Activated CD4-positive, alpha-beta memory T cell treated with anti-CD3 and anti-CD28 coated beads, Interleukin-2, amount 10 ng/mL, durations not matched to agents 7 days and 5 days (primary cell): ENCODE data around the gene QRFP. TPM values are rescaled to one million over a fixed set of nuclear protein-coding genes. Genes with fewer than 3 reads are reported as not detected.

Source experiments
- CTCF ChIA-PET: fragments of 350-600 bp; sonication (Branson Sonifier 250); formaldehyde crosslinking; loops from one replicate; lab custom pipeline; 2021; ENCODE audit warnings: antibody characterized with exemption, inconsistent platforms; lab: Charles Lee
- POLR2A ChIA-PET: fragments of 350-600 bp; sonication (Branson Sonifier 250); formaldehyde crosslinking; loops from one replicate; lab custom pipeline; 2021; ENCODE audit warnings: antibody characterized with exemption; lab: Charles Lee
- DNase-seq: peaks from one replicate; pipeline ENCODE4 v3.0.0-alpha.2; 2020
- H3K27ac Mint-ChIP-seq: one replicate; pipeline ENCODE4 v1.8.0; 2021; ENCODE audit warnings: mild to moderate bottlenecking, mixed read lengths
- H3K27me3 Mint-ChIP-seq: one replicate; pipeline ENCODE4 v1.8.0; 2021; ENCODE audit warnings: mixed read lengths
- H3K36me3 Mint-ChIP-seq: one replicate; pipeline ENCODE4 v1.8.0; 2021; ENCODE audit warnings: low read depth, mixed read lengths
- H3K4me1 Mint-ChIP-seq: one replicate; pipeline ENCODE4 v1.8.0; 2021; ENCODE audit warnings: mixed read lengths
- H3K4me3 Mint-ChIP-seq: one replicate; pipeline ENCODE4 v1.8.0; 2021; ENCODE audit warnings: mild to moderate bottlenecking, mixed read lengths
- H3K9me3 Mint-ChIP-seq: one replicate; pipeline ENCODE4 v1.8.0; 2021; ENCODE audit warnings: mixed read lengths
- total RNA-seq, 2 experiments: library from RNA; stranded (reverse); gene quantifications; one replicate each; pipeline ENCODE4 v1.2.3, GENCODE V29; 2021

The QRFP gene
- total RNA-seq, 2 experiments from 2014 or later: not detected

DNA sequence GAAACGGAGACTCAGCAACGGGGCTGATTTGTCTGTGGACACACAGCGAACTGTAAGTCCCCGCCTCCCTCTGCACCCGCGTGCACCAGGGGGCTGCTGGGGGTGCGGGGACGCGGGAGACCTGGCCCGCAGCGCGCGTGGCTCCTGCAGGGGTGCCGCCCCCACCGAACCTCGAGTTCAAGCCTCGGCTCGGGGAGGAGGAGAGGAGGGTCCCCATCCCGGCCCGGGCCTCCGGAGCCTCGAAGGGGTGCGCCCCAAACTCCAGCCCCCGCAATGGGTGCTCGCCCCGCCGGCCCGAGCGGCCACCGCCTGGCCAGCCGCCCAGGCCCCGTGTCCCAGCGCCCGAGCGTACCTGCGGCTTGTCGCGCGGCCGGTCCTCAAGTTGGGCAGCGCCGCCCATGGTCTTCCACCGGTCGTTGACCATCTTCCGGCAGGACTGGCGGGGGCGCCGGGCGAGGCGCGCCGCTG, 41.6 kb upstream of the QRFP start:
- H3K36me3 Mint-ChIP-seq: peaks cover 3% of the 10 kb centered on the region
- H3K4me1 Mint-ChIP-seq: peaks cover 12% of the 10 kb centered on the region
- H3K27ac Mint-ChIP-seq: no peak overlapping the region
- no peak for DNase-seq
- peaks cover 52% of the 10 kb centered on the region for H3K27me3 Mint-ChIP-seq
- ChIA-PET CTCF (no interaction called here), POLR2A (no interaction called here)
- no peaks in the 10 kb centered on the region for H3K9me3 Mint-ChIP-seq
- no peak overlapping the region for H3K4me3 Mint-ChIP-seq

GRCh38 chr9:130937146-130938076, 40.8 kb upstream of the QRFP start:
- POLR2A ChIA-PET: no interaction called here
- no peak for DNase-seq
- H3K36me3 Mint-ChIP-seq: peaks cover 3% of the 10 kb centered on the region
- CTCF ChIA-PET: no interaction called here
- peaks cover 12% of the 10 kb centered on the region for H3K4me1 Mint-ChIP-seq
- no peak overlapping the region for H3K27ac Mint-ChIP-seq
- no peaks in the 10 kb centered on the region for H3K9me3 Mint-ChIP-seq
- peak overlapping the region; percentile 17 for H3K4me3 Mint-ChIP-seq
- peaks cover 57% of the 10 kb centered on the region for H3K27me3 Mint-ChIP-seq

DNA sequence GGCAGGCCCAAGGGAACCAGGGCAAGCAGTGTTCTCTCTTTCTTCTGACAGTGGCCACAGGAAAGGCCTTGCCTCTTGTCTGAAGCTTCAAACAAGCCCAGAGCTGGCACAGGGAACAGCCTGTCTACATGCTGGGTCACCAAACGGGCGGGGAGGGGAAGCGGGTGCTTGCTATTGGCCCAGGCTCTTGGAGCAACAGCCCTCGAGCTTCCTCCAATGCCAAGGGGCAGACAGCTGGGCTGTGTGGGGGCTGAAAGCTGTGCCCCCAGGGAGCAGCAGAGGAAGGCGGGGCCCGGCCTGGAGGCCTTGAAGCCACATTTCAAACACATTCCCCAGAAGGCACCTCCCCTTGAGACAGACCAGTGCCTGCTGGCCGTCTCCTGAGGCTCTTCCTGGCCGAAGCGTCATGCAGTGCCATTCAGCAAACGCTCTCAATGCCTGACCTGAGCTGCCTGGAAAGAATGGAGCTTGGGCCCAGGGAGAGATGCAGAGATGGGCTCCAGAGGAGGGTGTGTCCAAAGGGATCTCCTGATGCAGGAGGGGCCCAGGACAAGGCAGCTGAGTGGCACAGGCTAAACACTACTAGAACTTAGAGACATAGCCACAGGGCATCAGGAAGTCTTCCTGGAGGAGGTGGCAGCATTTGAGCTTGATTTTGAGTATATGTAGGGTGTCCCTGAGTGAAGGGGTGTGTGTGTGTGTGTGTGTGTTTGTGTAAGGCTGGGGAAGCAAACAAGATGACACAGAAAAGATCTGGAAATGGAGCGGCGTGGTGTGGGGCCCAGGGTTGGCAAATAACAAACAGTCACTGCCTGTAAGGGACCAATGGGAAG, 39.9 kb upstream of the QRFP start:
- no peak for DNase-seq
- Mint-ChIP-seq H3K4me3 (no peak overlapping the region), H3K27ac (no peak overlapping the region), H3K9me3 (no peaks in the 10 kb centered on the region), H3K27me3 (peaks cover 61% of the 10 kb centered on the region), H3K36me3 (peaks cover 3% of the 10 kb centered on the region), H3K4me1 (peaks cover 12% of the 10 kb centered on the region)
- POLR2A ChIA-PET: no interaction called here
- CTCF ChIA-PET: no interaction called here

DNA sequence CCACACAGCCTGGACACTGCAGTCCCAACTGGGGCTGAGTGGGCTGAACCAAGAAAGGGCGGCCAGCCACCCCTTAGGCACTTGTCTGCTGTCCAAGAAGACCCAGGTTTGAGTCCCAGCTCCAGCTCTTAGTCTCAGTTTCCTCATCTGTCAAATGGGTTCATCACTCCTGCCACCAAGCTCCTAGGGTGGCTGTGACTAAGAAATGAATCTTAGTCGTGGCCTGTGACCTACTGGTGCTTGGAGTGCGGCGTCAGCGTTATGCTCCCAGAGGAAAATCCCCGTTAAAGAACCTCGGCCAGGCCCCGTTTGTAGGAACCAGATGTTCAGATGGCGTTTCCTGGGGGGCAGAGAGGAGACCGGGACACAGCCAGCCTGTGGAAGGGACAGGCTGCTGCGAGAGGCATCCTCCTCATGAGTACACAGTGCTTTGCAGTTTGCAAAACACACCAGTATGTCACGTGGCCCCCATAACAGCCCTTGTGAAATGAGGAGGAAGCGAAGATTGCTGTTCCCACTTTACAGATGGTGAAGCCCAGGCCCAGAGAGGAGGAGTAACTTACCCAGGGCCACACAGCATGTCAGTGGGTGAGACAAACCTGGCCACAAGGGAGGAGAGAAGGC, 39.1 kb upstream of the QRFP start:
- DNase-seq: no peak
- POLR2A ChIA-PET: no interaction called here
- peaks cover 3% of the 10 kb centered on the region for H3K36me3 Mint-ChIP-seq
- H3K27ac Mint-ChIP-seq: no peak overlapping the region
- H3K9me3 Mint-ChIP-seq: no peaks in the 10 kb centered on the region
- CTCF ChIA-PET: no interaction called here
- peaks cover 55% of the 10 kb centered on the region for H3K27me3 Mint-ChIP-seq
- peaks cover 9% of the 10 kb centered on the region for H3K4me1 Mint-ChIP-seq
- no peak overlapping the region for H3K4me3 Mint-ChIP-seq

- no peak overlapping the region for H3K27ac Mint-ChIP-seq
- H3K27me3 Mint-ChIP-seq: peaks cover 48% of the 10 kb centered on the region
- ChIA-PET POLR2A (no interaction called here), CTCF (no interaction called here)
- H3K4me3 Mint-ChIP-seq: no peak overlapping the region
- H3K36me3 Mint-ChIP-seq: peaks cover 3% of the 10 kb centered on the region
- H3K9me3 Mint-ChIP-seq: no peaks in the 10 kb centered on the region
- peaks cover 5% of the 10 kb centered on the region for H3K4me1 Mint-ChIP-seq
- DNase-seq: no peak
These were observed 38.4 kb upstream of the QRFP start for GRCh38 chr9:130934702-130935647.

DNA sequence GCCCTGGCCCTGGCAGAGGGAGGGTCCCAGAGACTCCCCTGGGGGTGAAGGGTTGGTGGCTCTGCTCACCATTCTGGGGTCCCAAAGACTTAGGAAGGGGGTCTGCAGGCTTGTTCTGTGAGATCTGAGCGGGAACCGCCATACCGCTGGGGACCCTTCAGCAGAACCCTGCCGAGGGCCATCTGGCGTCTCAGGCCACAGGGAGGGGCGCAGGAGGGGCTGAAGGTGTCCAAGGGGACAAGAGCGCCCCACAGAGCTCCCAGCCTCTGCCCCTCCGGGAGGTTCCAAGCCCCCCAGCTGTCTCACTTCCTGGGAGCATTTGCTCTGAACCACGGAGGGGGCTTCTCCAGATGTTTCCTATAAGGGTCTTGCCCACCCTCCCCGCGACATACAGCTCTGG, 37.6 kb upstream of the QRFP start:
- H3K27me3 Mint-ChIP-seq: peaks cover 47% of the 10 kb centered on the region
- ChIA-PET POLR2A (no interaction called here), CTCF (no interaction called here)
- H3K36me3 Mint-ChIP-seq: peaks cover 3% of the 10 kb centered on the region
- no peaks in the 10 kb centered on the region for H3K9me3 Mint-ChIP-seq
- no peak overlapping the region for H3K27ac Mint-ChIP-seq
- peaks cover 5% of the 10 kb centered on the region for H3K4me1 Mint-ChIP-seq
- no peak overlapping the region for H3K4me3 Mint-ChIP-seq
- DNase-seq: no peak

GRCh38 chr9:130933114-130934046, 36.8 kb upstream of the QRFP start:
- DNase-seq: no peak
- POLR2A ChIA-PET: no interaction called here
- H3K4me1 Mint-ChIP-seq: peaks cover 3% of the 10 kb centered on the region
- H3K36me3 Mint-ChIP-seq: peaks cover 3% of the 10 kb centered on the region
- H3K9me3 Mint-ChIP-seq: no peaks in the 10 kb centered on the region
- H3K27me3 Mint-ChIP-seq: peaks cover 44% of the 10 kb centered on the region
- no peak overlapping the region for H3K4me3 Mint-ChIP-seq
- no peak overlapping the region for H3K27ac Mint-ChIP-seq
- CTCF ChIA-PET: interaction anchor here (0.7 kb wide), 1 partner anchor 68 kb away, joined by 3 read pairs; no protein-coding TSS in a partner anchor

- ChIA-PET POLR2A (no interaction called here), CTCF (interaction anchor here (0.7 kb wide), 1 partner anchor 67 kb away, joined by 3 read pairs; no protein-coding TSS in a partner anchor)
- H3K4me3 Mint-ChIP-seq: no peak overlapping the region
- H3K27me3 Mint-ChIP-seq: peaks cover 40% of the 10 kb centered on the region
- no peak overlapping the region for H3K27ac Mint-ChIP-seq
- H3K36me3 Mint-ChIP-seq: peaks cover 3% of the 10 kb centered on the region
- H3K4me1 Mint-ChIP-seq: peaks cover 3% of the 10 kb centered on the region
- no peak for DNase-seq
- no peaks in the 10 kb centered on the region for H3K9me3 Mint-ChIP-seq
These were observed 35.9 kb upstream of the QRFP start for GRCh38 chr9:130932255-130933079.

- DNase-seq: no peak
- H3K4me1 Mint-ChIP-seq: no peaks in the 10 kb centered on the region
- POLR2A ChIA-PET: no interaction called here
- H3K27me3 Mint-ChIP-seq: peaks cover 32% of the 10 kb centered on the region
- CTCF ChIA-PET: no interaction called here
- H3K4me3 Mint-ChIP-seq: no peak overlapping the region
- no peak overlapping the region for H3K27ac Mint-ChIP-seq
- peaks cover under 1% of the 10 kb centered on the region for H3K36me3 Mint-ChIP-seq
- H3K9me3 Mint-ChIP-seq: no peaks in the 10 kb centered on the region
These were observed 35.1 kb upstream of the QRFP start for GRCh38 chr9:130931508-130932254.

GRCh38 chr9:130930804-130931349, 34.3 kb upstream of the QRFP start:
- ChIA-PET CTCF (no interaction called here), POLR2A (no interaction called here)
- no peak overlapping the region for H3K27ac Mint-ChIP-seq
- DNase-seq: no peak
- no peaks in the 10 kb centered on the region for H3K4me1 Mint-ChIP-seq
- peaks cover 27% of the 10 kb centered on the region for H3K27me3 Mint-ChIP-seq
- H3K36me3 Mint-ChIP-seq: no peaks in the 10 kb centered on the region
- no peak overlapping the region for H3K4me3 Mint-ChIP-seq
- H3K9me3 Mint-ChIP-seq: no peaks in the 10 kb centered on the region
